GM18502 (cell line): ENCODE results near the gene ELP2.

Experiments
- ATAC-seq: cut with Tn5 transposase; IDR thresholded peaks from one replicate; pipeline ENCODE4 v1.9.1; 2021; ENCODE audit warnings: mild to moderate bottlenecking; ENCODE audit not compliant: unreplicated experiment, poor library complexity

ELP2 gene

GRCh38 chr18:36120297-36120696 lies 9.4 kb upstream of the ELP2 start:
- no peak for ATAC-seq

DNA sequence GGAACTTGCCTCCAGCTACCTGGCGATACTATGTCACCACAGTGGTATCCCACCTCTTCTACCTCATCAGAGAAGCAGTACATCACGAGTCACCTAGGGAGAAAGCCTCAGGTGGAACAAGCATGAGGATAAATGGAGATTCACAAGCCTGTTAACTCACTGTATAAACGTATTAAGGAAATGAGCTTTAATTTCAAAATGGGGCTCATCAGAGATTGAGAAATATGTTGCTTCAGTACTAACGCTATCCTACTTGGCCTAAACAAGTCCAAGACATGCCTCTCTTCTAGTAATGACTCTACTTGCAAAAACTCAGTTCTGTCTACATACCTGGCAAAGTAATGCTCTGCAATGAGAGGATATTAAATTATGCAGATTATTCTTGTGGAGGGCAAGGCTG lies 4.9 kb upstream of the ELP2 start:
- ATAC-seq: no peak

- ATAC-seq: no peak
Measured at GRCh38 chr18:36126668-36127067, 3.0 kb upstream of the ELP2 start.

- no peak for ATAC-seq
Measured at GRCh38 chr18:36127836-36128529, 1.7 kb upstream of the ELP2 start.

DNA sequence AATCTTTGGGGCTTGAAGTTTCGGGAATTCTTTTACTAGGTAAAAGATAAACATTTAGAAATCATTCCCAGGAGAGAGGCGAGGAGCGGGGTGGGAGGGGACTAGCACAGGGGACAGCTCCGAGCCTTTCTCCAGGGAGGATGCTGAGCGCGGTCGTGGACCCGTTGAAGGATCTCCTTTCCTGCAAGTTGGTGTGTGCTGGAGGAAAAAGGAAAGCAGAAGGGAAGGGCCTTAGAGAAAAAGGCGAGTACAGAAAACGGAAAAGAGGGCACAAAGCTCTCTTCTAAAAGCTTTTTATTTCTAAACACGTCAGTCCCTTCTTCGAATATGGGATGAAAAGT lies 1.2 kb upstream of the ELP2 start:
- no peak for ATAC-seq

GRCh38 chr18:36128907-36129299 lies 796 bp upstream of the ELP2 start:
- peak; percentile 21 for ATAC-seq

DNA sequence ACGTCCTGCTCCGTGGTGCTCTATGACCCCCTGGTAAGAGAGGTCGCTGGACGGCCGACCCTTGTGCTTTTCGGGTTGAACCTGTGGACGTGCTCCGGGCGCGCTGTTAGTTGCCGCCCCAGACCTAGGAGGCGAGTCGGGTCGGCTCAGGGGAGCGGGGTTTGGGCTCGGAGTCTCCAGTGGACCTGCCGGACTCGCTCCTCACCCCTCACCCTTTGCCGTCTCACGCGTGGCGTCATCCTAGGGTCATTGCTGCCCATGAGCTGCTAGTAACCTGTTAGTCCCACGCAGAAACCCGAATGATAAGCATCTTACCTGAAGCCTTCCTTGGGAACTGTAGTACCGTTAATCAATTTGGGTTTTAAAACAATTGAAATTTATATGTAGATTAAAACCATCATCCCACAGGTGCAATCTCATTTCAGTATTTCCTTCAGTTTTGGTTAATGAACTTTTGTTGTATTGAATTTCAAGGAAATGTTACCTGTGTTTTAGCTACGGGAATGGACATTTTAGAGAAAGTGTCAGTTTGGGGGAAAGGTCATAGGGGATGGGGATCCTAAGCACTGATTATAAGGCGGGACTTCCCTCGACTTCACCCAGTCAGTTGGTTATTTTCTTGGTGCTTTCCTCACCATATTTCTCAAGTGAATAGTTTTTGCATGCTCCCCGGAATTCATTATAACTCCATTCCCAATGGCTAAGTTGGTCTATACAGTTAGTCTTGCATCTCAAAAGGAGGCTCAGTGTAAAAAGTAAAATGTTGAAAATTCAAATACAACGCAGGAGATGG lies 536 bp downstream of the ELP2 start:
- peak; percentile 30 for ATAC-seq

- no peak for ATAC-seq
Measured at GRCh38 chr18:36130883-36131653, 1.4 kb downstream of the ELP2 start.

DNA sequence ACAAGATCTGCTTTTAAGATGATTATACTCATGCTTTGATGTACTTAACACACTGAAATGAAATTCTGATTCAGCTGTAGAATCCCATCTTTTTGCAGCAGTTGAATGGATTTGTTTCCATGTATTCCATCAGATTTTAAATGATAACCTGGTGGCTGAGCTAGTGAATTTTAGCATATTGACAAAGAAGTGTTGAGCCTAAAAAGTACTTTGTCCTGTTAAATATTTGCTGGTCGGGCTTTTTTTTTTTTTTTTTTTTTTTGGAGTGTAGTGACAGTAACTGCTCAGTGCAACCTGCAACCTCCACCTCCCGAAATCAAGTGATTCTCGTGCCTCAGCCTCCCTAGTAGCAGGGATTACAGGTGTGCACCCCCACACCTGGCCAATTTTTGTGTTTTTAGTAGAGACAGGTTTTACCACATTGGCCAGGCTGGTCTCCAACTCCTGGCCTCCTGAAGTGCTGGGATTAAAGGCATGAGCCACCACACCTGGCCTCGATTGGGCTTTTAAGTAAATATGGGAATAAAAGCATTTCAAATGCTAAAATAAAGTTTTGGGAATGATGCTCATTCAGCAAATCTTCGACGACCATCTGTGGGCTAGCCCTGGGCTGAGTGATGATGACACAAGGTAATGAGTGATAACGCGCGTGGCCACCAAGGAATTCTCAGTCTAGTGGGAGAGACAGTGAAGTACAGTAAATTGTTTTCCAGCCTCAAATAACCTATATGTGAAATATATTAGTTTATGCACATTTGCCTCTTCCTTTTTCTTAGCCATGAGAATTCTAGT lies 2.2 kb downstream of the ELP2 start:
- no peak for ATAC-seq

- no peak for ATAC-seq
Measured at GRCh38 chr18:36132756-36133155, 3.1 kb downstream of the ELP2 start.

- ATAC-seq: no peak
Measured at GRCh38 chr18:36135264-36135663, 5.6 kb downstream of the ELP2 start.

GRCh38 chr18:36139245-36139644 lies 9.5 kb downstream of the ELP2 start:
- no peak for ATAC-seq

- no peak for ATAC-seq
Measured at GRCh38 chr18:36141576-36141975, 11.9 kb downstream of the ELP2 start.

DNA sequence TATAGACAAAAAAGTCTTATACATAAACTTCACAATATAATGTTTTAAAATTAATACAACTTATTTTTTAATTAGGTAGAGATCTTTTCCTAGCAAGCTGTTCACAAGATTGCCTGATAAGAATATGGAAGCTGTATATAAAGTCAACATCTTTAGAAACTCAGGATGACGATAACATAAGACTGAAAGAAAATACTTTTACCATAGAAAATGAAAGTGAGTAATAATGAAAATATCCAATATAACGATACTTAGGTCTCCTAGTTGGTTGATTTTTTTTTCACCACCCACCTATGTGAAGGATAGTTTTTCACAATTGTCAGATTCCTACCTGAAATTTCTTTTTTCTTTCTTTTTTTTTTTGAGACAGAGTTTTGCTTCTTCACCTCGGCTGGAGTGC lies 13.1 kb downstream of the ELP2 start:
- no peak for ATAC-seq

GRCh38 chr18:36143391-36143790 lies 13.7 kb downstream of the ELP2 start:
- ATAC-seq: no peak

DNA sequence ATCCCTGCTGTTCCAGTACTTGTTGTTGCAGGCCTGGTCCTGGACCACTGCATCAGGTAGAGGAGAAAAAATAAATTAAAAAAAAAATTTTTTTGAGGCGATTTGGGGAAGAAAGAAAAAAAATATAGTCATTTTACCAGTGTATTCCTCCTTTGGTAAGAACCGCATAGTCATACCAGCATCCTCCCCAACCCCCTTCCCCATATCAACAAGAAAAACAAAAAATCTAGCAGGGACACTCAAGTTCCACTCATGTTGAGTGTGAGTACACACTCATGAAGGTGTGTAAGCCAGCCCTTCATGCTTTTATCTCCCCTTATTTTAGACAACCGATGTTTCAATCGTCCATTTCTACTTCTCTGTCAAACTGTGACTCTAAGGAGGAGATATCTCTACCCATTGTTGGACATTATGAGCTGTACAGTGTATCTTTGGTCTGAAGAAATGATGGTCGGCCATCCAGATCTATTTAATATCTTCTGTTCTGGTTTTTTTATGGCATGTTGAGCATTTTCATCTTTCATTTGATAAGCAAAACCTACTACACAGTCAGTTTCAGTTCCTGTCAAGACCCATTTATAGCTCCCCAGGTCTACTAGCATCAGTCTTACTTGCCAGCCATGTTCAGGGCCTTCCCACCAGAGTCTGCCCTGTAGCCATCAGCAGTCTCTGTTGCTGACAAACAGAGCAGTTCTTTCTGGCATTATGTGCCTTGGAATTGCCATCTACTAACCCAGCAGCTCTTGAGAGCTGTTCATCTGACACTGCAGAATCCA lies 20.0 kb downstream of the ELP2 start:
- peak; percentile 97 for ATAC-seq

- no peak for ATAC-seq
Measured at GRCh38 chr18:36152781-36153180, 23.1 kb downstream of the ELP2 start.

DNA sequence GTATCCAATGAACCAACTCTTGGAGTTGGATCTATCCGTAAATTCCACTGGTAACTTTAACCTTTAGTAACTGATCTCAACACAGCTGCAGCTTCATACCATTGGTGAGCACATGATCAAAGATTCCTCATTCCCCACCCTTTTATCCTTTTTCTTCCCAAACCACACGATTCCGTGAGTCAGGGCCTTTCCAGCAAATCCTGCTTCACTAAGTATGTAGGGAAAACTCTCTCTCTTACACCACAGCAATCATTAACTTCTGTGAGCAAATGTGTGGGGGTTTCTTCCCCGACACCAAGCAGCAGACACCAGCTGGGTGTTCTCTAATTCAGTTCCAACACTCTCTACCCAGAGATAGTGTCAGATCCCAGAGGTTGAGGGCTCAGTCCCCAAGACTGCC lies 23.5 kb downstream of the ELP2 start:
- ATAC-seq: no peak

GRCh38 chr18:36153771-36154170 lies 24.1 kb downstream of the ELP2 start:
- ATAC-seq: no peak
